HG03135 (cell line): ENCODE measurements around the gene SLC39A1.
"Not testable (repeated sequence)": the region's sequence is repeated elsewhere in the genome, so short reads cannot be mapped to it uniquely, and the experiment has no call there.

ENCODE experiments used
- ATAC-seq: cut with Tn5 transposase; IDR thresholded peaks from one replicate; pipeline ENCODE4 v1.9.1; 2021; ENCODE audit warnings: mild to moderate bottlenecking, moderate library complexity; ENCODE audit not compliant: unreplicated experiment

SLC39A1 gene

DNA sequence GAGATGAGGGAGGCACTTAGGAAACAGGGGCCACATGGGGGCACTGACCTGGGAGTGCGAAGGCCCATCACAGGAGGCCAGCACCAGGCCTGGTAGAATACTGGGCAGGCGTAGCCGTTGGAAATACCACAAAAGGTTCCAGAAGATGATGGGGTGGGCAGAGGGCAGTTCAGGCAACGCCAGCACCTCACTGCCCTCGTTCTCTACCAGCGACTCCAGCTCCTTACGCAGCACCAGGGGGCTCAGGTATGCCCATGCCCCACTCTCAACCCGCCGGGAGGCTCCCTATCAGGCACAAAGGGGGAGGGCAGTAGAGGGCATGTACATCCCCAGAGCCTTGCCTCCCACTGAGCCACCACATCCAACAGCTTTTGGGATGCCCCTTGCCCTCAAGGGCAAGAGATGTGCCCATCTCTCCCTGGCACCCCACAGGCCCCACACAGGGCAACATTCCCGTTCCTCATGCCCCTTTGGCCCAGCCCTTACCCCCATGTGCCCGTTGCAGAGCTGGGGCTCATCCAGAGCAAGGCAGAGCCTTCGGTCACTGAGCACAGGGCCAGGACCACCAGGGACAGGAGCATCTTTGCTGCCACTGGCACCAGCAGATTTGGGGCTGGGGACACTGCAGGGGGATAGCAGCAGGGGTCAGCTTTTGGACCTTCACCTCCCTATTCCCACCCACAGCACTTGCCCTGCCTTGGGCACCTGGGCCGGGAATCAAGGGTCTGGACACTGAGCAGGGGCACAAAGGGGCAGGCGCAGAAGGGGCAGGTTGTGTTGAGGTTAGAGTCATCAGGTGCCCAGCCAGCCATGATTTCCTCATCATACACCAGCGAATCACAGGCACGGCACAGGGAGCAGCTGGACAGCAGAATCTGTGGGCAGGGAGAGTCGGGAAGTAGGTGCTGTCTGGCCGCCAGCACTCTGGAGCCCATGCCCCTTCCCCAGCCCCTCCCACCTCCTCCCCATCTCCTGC lies 30.9 kb downstream of the SLC39A1 start:
- ATAC-seq, result no peak

- ATAC-seq, result no peak
Measured at GRCh38 chr1:153929981-153930948, 33.1 kb downstream of the SLC39A1 start.

DNA sequence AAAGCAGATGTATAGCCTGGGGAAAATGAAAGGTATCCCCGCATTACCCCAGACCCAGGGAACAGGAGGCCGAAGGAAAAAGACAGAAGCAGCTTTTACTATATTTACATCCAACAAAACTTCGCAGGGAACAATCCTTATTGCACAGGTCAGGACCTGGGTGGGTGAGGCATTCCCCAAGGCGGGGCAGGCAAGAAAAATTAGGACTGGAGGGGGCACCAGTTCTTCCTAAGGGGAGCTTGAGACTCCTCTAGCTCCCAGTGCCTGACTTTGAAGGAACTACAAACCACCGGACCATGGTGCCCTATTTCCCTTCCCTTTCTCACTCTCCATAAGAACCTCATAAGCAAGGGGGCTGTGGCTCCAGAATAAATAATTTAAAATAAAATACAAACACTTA lies 33.9 kb downstream of the SLC39A1 start:
- no peak for ATAC-seq

GRCh38 chr1:153928791-153929341 lies 34.5 kb downstream of the SLC39A1 start:
- no peak for ATAC-seq

DNA sequence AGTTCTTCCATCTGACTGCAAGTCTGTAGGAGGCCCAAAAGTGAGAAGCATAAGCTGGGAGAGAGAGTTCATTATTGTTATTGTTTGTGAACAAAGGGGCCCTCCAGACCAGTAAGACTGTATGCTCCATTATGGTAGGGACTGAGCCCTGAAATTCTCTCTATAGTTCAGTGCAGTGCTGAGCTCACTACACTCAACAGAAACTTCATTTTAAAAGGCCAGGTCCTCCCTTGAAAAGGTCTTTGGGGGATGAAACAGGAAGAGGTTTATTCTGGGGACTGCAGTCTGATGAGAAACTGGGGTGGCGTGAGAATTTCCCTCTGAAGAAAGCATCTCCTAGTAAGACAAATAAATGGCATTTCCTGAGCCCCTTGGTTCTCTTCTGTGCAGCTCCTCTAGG lies 35.1 kb downstream of the SLC39A1 start:
- no peak for ATAC-seq

DNA sequence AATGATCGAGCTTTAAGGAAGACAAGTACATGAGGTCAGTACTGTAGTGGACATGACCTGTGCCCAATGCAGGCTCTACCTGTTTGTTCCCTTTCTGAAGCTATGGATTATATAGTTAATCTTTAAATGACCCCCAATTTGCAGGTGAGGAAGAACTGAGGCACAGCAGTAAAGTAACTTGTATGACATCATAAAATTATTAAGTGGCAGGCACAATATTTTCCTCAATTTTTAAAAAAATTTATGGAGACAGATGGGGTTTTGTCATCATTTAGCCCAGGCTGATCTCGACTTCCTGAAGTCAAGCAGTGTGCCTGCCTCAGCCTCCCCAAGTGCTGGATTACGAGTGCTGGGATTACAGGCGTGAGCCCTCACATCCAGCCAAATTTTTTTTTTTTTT lies 36.9 kb downstream of the SLC39A1 start:
- no peak for ATAC-seq

GRCh38 chr1:153922972-153923925 lies 40.1 kb downstream of the SLC39A1 start, which contains the start of gene GATAD2B:
TSS of gene GATAD2B (minus strand) at chr1:153922972. CDS start at chr1:153828347, 94,625 bp downstream.
- peak; percentile 92 for ATAC-seq

- peak; percentile 26 for ATAC-seq
Measured at GRCh38 chr1:153922076-153922971, 41.0 kb downstream of the SLC39A1 start.

GRCh38 chr1:153921803-153922075 lies 41.6 kb downstream of the SLC39A1 start:
- ATAC-seq, result no peak

DNA sequence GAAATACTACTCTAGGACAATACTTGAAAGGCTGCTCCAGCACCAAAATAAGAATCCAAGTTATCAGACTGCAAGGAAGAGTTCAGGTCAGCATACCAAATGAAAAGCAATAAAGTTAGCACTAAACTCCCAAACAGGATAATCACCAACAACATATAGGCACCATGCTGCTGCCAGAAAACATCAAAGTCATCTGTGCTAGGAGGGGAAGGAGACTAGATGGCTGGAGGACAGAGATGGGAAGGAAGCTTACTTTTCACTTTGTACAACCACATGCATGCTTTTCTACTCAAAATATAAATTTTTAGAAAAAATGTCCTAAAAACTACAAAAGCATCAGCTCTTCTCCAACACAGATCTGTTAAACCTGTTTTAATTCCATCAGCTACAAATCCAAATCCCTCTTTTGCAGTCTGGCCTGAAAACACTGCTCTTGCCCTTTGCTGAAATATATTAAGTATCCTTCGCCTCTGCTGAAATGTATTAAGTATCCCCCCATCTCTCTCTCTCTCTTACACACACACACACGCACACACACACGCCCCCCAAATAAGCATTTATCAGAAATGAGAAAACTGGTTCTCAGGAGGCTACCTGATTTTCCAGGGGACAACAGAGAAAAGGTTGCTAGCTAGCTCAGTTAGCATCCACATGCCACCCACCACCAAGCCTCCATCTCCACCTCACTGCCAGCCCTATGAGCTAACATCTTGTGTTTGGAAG lies 42.1 kb downstream of the SLC39A1 start:
- ATAC-seq, result no peak

- ATAC-seq, result no peak
Measured at GRCh38 chr1:153919876-153920852, 43.2 kb downstream of the SLC39A1 start.

DNA sequence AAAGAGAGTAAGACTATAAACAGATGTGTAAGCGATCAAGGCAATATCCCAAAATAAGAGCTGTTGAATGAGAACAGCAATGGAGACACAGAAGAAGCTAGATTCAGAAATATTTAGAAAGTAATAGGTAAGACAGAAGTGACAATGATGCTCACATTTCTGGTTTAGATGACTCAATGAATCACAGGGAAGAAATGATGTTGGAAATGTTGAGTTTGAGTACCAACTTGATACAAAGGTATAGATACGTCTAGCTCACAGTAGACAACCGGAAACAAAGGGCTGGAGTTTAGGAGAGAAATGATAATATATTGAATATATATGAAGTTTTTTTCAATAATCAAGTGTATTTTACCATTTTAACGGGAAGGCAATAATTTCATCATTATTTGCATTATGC lies 47.0 kb downstream of the SLC39A1 start:
- ATAC-seq, result no peak

DNA sequence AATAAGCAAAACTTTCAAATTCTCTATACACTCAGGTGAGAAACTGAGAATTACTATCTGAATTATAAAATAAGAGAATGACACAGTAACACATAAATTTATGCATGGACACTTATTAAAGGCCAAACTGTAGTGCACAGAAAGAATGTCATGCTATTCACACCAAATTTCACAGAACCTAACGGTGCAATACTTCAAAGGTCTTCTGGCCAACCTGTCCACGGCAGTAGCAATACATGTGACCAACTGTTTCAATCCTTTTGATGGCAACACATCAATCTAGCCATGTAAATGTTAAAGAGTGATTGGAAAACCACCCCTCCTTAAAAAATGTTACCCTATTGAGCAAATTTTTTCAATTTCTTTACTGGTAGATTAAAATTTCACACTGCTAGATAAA lies 51.0 kb downstream of the SLC39A1 start:
- ATAC-seq, result no peak

DNA sequence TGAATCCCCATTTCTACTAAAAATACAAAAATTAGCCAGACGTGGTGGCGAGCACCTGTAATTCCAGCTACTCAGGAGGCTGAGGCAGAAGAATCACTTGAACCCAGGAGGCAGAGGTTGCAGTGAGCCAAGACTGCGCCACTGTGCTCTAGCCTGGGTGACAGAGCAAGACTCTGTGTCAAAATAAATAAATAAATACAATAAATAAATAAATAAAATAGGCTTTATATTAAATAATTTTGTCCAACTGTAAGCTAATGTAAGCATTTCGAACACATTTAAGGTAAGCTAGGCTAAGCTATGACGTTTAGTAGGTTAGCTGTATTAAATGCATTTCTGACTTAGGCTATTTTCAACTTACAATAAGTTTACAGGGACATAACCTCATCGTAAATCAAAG lies 52.8 kb downstream of the SLC39A1 start:
- not testable (repeated sequence) for ATAC-seq
